Suprapubic skin (tissue), 4 donors: ENCODE measurements around the gene ICAM5.

ENCODE experiments used
- EP300 ChIP-seq: sonication (generic); formaldehyde crosslinking; IDR thresholded peaks from one replicate; pipeline ENCODE4 v1.6.1; 2017; ENCODE audit warnings: antibody characterized with exemption
- POLR2AphosphoS5 ChIP-seq, 3 donors: sonication (generic); formaldehyde crosslinking; IDR thresholded peaks; one replicate each; pipeline ENCODE4 v1.6.1; 2017; ENCODE audit warnings: antibody characterized with exemption in 3 of 3
- TF ChIP-seq, protein P1 (sequence below), 2 donors: fragments of 200-600 bp in 1 of 2; fragments of 450-650 bp in 1 of 2; sonication (generic) in 1 of 2; IDR thresholded peaks; one replicate each; pipeline ENCODE4 v1.5.1; 2016 to 2019; ENCODE audit warnings: antibody characterized with exemption in 2 of 2, mild to moderate bottlenecking in 1 of 2, moderate library complexity in 1 of 2

DNA sequence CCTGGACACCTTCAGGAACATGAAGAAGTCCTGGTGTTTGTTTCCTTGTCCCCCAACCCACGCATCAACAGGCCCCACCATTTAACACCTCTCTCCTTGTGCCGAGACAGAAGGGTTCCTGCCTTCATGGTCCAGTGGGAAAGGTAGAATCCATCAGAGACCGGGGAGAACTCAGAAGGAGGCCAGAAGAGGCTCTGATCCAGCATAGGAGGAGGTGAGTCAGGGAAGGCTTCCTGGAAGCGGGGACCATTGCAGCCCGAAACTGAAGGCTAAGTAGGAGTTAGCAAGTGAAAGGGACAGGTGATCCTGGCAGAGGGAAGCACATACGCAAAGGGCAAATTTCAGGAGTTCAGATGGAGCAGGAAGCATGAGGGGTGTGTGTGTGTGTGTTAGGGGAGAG is 49.2 kb downstream of the ICAM5 start:
- TF ChIP-seq, protein P1, sequence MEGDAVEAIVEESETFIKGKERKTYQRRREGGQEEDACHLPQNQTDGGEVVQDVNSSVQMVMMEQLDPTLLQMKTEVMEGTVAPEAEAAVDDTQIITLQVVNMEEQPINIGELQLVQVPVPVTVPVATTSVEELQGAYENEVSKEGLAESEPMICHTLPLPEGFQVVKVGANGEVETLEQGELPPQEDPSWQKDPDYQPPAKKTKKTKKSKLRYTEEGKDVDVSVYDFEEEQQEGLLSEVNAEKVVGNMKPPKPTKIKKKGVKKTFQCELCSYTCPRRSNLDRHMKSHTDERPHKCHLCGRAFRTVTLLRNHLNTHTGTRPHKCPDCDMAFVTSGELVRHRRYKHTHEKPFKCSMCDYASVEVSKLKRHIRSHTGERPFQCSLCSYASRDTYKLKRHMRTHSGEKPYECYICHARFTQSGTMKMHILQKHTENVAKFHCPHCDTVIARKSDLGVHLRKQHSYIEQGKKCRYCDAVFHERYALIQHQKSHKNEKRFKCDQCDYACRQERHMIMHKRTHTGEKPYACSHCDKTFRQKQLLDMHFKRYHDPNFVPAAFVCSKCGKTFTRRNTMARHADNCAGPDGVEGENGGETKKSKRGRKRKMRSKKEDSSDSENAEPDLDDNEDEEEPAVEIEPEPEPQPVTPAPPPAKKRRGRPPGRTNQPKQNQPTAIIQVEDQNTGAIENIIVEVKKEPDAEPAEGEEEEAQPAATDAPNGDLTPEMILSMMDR (IDR thresholded peaks at IDR 0.05) = no peak
- no peak for TF ChIP-seq POLR2AphosphoS5 (IDR thresholded peaks at IDR 0.05)
- no peak for TF ChIP-seq EP300
